Caco-2 (cell line): Measurements from ENCODE around the gene TM9SF4. TPM values are rescaled to one million over a fixed set of nuclear protein-coding genes. Genes with fewer than 3 reads are reported as not detected.

ENCODE experiments used
- BruUV-seq: library from RNA; stranded (reverse); fragments of 400-500 nt; replicated peaks from 2 replicates; lab custom pipeline; 2021; lab: Mats Ljungman, UMichigan
- CTCF ChIA-PET: fragments of 300-600 bp; sonication (Branson Sonifier 250); formaldehyde crosslinking; loops from one replicate; lab custom pipeline; 2022; ENCODE audit warnings: antibody characterized with exemption; lab: Charles Lee
- POLR2A ChIA-PET: fragments of 300-600 bp; sonication (Branson Sonifier 250); formaldehyde crosslinking; loops from one replicate; lab custom pipeline; 2022; ENCODE audit warnings: antibody characterized with exemption; lab: Charles Lee
- DNase-seq, 2 experiments: peaks; one replicate each; pipeline versions ENCODE4 v3.0.0 to v3.0.0-alpha.2; 2020 to 2022
- H3K27me3 ChIP-seq: replicated peaks from 2 replicates; pipeline ENCODE4 v1.6.0; 2011; ENCODE audit warnings: low read length; ENCODE audit not compliant: control insufficient read depth, insufficient read depth
- H3K36me3 ChIP-seq: 2 replicates; pipeline ENCODE4 v1.5.1; 2011; ENCODE audit warnings: low read length; ENCODE audit not compliant: control insufficient read depth, insufficient read depth
- H3K4me1 ChIP-seq: fragments of 250-450 bp; sonication (Bioruptor Pico); 2 replicates; pipeline ENCODE4 v1.5.1; 2020; ENCODE audit warnings: mild to moderate bottlenecking
- H3K4me3 ChIP-seq: 2 replicates; pipeline ENCODE4 v1.5.1; 2011; ENCODE audit warnings: low read depth, mild to moderate bottlenecking, control low read depth, low read length
- H3K9me3 ChIP-seq: fragments of 250-450 bp; sonication (Bioruptor Pico); 2 replicates; pipeline ENCODE4 v1.5.1; 2020; ENCODE audit warnings: mild to moderate bottlenecking, moderate library complexity
- H3K27ac Mint-ChIP-seq: one replicate; pipeline ENCODE4 v1.8.0; 2022; ENCODE audit warnings: mixed read lengths; ENCODE audit not compliant: unreplicated experiment
- H3K27me3 Mint-ChIP-seq: one replicate; pipeline ENCODE4 v1.8.0; 2022; ENCODE audit warnings: mixed read lengths; ENCODE audit not compliant: insufficient read depth, unreplicated experiment
- H3K36me3 Mint-ChIP-seq: one replicate; pipeline ENCODE4 v1.8.0; 2022; ENCODE audit warnings: mild to moderate bottlenecking, mixed read lengths; ENCODE audit not compliant: insufficient read depth, unreplicated experiment
- H3K4me1 Mint-ChIP-seq: one replicate; pipeline ENCODE4 v1.8.0; 2022; ENCODE audit warnings: low read depth, mixed read lengths; ENCODE audit not compliant: unreplicated experiment
- H3K4me3 Mint-ChIP-seq: one replicate; pipeline ENCODE4 v1.8.0; 2022; ENCODE audit warnings: mild to moderate bottlenecking, moderate library complexity, mixed read lengths; ENCODE audit not compliant: unreplicated experiment
- H3K9me3 Mint-ChIP-seq: one replicate; pipeline ENCODE4 v1.8.0; 2022; ENCODE audit warnings: mixed read lengths; ENCODE audit not compliant: unreplicated experiment
- intact Hi-C: fragments of 100-400 bp; cut with micrococcal nuclease; formaldehyde crosslinking; loops from one replicate; pipeline ENCODE4 v1.10.0; 2022; ENCODE audit not compliant: unreplicated experiment
- total RNA-seq: library from RNA; stranded (reverse); gene quantifications from 2 replicates; pipeline ENCODE4 v1.2.3, GENCODE V29; 2022
- TF ChIP-seq, protein P1 (sequence below), 2 experiments: fragments of 200-600 bp in 1 of 2; IDR thresholded peaks; 1 replicate in 1 of 2; 2 replicates in 1 of 2; pipeline versions ENCODE4 v1.5.1 to v1.8.0; 2011 to 2022; ENCODE audit warnings: antibody characterized with exemption in 1 of 2, control low read depth in 1 of 2, inconsistent platforms in 1 of 2, low read depth in 1 of 2, low read length in 1 of 2, mild to moderate bottlenecking in 1 of 2, moderate library complexity in 1 of 2; ENCODE audit not compliant: insufficient read depth in 1 of 2, severe bottlenecking in 1 of 2, unreplicated experiment in 1 of 2

The TM9SF4 gene
- total RNA-seq, 1 experiment from 2014 or later: 138 TPM

DNA sequence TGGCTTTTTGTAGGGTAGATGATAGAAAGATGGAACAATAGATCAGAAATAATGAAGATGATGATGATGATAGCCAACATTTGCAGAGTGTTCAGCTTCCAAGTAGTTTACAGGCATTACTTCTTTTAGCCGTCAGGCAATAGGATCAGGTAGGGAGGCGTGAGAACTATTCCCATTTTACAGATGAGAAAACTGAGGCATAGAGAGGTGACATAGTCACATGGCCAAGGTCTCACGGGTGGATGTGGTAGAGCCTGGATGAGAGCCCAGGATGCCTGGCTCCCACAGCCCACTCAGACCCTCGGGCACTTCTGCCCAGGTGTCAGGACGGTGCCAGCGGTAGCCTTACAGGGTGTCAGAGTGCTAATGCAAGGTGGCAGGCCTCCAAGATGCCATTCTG, 26.0 kb upstream of the TM9SF4 start:
- DNase-seq: no peak
- POLR2A ChIA-PET: no interaction called here
- H3K4me3 ChIP-seq: no peak overlapping the region
- H3K27me3 ChIP-seq: peaks cover 2% of the 10 kb centered on the region; the same call in 1 of the 2 replicates
- peaks cover 1% of the 10 kb centered on the region for H3K9me3 ChIP-seq
- intact Hi-C loops: no loop called here
- CTCF ChIA-PET: no interaction called here
- H3K9me3 Mint-ChIP-seq: no peaks in the 10 kb centered on the region
- peaks cover 28% of the 10 kb centered on the region for H3K27me3 Mint-ChIP-seq
- no peaks in the 10 kb centered on the region for H3K4me1 Mint-ChIP-seq
- H3K36me3 Mint-ChIP-seq: no peaks in the 10 kb centered on the region
- no peaks in the 10 kb centered on the region for H3K36me3 ChIP-seq
- no peaks in the 10 kb centered on the region for H3K4me1 ChIP-seq
- TF ChIP-seq, protein P1, sequence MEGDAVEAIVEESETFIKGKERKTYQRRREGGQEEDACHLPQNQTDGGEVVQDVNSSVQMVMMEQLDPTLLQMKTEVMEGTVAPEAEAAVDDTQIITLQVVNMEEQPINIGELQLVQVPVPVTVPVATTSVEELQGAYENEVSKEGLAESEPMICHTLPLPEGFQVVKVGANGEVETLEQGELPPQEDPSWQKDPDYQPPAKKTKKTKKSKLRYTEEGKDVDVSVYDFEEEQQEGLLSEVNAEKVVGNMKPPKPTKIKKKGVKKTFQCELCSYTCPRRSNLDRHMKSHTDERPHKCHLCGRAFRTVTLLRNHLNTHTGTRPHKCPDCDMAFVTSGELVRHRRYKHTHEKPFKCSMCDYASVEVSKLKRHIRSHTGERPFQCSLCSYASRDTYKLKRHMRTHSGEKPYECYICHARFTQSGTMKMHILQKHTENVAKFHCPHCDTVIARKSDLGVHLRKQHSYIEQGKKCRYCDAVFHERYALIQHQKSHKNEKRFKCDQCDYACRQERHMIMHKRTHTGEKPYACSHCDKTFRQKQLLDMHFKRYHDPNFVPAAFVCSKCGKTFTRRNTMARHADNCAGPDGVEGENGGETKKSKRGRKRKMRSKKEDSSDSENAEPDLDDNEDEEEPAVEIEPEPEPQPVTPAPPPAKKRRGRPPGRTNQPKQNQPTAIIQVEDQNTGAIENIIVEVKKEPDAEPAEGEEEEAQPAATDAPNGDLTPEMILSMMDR (IDR thresholded peaks at IDR 0.05; ENCODE audit: insufficient read depth in 1 of 2, low read depth in 1 of 2, low read length in 1 of 2, severe bottlenecking in 1 of 2, unreplicated experiment in 1 of 2): no peak
- no peak overlapping the region for H3K4me3 Mint-ChIP-seq
- no peak overlapping the region for H3K27ac Mint-ChIP-seq
- no TSS peak for BruUV-seq

DNA sequence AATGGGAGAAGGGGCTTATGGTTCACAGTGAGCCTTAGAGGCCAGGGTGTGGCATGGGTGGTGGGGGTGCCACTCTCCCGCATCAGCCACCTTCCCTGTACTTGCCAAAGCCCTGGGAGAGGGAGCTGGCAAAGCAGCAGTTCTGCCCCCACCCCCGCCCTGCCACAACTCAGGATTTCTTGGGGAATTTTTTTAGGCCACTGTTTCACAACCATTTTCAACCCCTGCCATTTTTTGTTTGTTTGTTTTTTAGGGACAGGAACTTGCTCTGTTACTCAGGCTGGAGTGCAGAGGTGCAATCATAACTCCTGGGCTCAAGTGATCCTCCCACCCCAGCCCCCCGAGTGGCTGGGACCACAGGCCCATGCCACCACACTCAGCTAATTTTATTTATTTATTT, 22.4 kb upstream of the TM9SF4 start:
- no peaks in the 10 kb centered on the region for H3K4me1 Mint-ChIP-seq
- POLR2A ChIA-PET: no interaction called here
- CTCF ChIA-PET: interaction anchor here (1.2 kb wide), 1 partner anchor 22 kb away, joined by 3 read pairs; the partner anchor contains the start of gene TM9SF4
- H3K27ac Mint-ChIP-seq: no peak overlapping the region
- H3K9me3 Mint-ChIP-seq: no peaks in the 10 kb centered on the region
- intact Hi-C loops: no loop called here
- TF ChIP-seq, protein P1 (IDR thresholded peaks at IDR 0.05; ENCODE audit: insufficient read depth in 1 of 2, low read depth in 1 of 2, low read length in 1 of 2, severe bottlenecking in 1 of 2, unreplicated experiment in 1 of 2): no peak
- H3K4me3 Mint-ChIP-seq: no peak overlapping the region
- H3K36me3 Mint-ChIP-seq: no peaks in the 10 kb centered on the region
- Histone ChIP-seq H3K9me3 (peaks cover 9% of the 10 kb centered on the region), H3K4me1 (no peaks in the 10 kb centered on the region), H3K4me3 (no peak overlapping the region), H3K36me3 (no peaks in the 10 kb centered on the region), H3K27me3 (peaks cover 2% of the 10 kb centered on the region; the same call in 1 of the 2 replicates)
- no TSS peak for BruUV-seq
- DNase-seq: no peak
- H3K27me3 Mint-ChIP-seq: peaks cover 23% of the 10 kb centered on the region

DNA sequence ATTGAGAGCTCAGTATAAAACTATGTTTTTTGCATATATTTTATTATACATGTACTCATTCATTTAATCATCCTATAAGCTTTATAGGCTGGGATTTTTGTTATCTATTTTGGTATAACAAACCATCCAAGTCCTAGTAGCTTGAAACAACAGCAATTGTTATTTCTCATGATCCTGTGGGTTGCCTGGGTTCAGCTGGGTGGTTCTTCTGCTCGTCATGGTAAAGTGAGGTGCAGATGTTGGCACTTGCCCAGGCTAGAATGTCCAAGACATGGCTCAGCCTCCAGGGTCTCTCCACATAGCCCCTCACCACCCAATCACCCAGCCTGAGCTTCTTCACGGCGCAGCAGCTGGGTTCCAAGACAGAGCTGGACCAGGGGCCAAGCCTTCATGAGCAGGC, 20.8 kb upstream of the TM9SF4 start:
- no TSS peak for BruUV-seq
- Mint-ChIP-seq H3K36me3 (no peaks in the 10 kb centered on the region), H3K4me3 (no peak overlapping the region), H3K4me1 (no peaks in the 10 kb centered on the region), H3K27me3 (peaks cover 21% of the 10 kb centered on the region), H3K27ac (no peak overlapping the region), H3K9me3 (no peaks in the 10 kb centered on the region)
- Histone ChIP-seq H3K27me3 (no peaks in the 10 kb centered on the region; the same call in 1 of the 2 replicates), H3K36me3 (no peaks in the 10 kb centered on the region), H3K4me3 (no peak overlapping the region), H3K4me1 (no peaks in the 10 kb centered on the region), H3K9me3 (peaks cover 9% of the 10 kb centered on the region)
- ChIA-PET CTCF (interaction anchor here (0.6 to 2.9 kb wide), 2 partner anchors 21 to 1527 kb away, joined by 3 to 8 read pairs; partner anchors contain the start of gene TM9SF4), POLR2A (no interaction called here)
- intact Hi-C loops: no loop called here
- TF ChIP-seq, protein P1 (IDR thresholded peaks at IDR 0.05; ENCODE audit: insufficient read depth in 1 of 2, low read depth in 1 of 2, low read length in 1 of 2, severe bottlenecking in 1 of 2, unreplicated experiment in 1 of 2): no peak
- no peak for DNase-seq
